Dedifferentiated amniotic fluid mesenchymal stem cell (primary cell): Measurements from ENCODE around the gene PCDHGB3.

Experiments used
- DNase-seq: peaks from one replicate; pipeline ENCODE4 v3.0.0-alpha.2; 2016; ENCODE audit errors: extremely low spot score

PCDHGB3 gene

DNA sequence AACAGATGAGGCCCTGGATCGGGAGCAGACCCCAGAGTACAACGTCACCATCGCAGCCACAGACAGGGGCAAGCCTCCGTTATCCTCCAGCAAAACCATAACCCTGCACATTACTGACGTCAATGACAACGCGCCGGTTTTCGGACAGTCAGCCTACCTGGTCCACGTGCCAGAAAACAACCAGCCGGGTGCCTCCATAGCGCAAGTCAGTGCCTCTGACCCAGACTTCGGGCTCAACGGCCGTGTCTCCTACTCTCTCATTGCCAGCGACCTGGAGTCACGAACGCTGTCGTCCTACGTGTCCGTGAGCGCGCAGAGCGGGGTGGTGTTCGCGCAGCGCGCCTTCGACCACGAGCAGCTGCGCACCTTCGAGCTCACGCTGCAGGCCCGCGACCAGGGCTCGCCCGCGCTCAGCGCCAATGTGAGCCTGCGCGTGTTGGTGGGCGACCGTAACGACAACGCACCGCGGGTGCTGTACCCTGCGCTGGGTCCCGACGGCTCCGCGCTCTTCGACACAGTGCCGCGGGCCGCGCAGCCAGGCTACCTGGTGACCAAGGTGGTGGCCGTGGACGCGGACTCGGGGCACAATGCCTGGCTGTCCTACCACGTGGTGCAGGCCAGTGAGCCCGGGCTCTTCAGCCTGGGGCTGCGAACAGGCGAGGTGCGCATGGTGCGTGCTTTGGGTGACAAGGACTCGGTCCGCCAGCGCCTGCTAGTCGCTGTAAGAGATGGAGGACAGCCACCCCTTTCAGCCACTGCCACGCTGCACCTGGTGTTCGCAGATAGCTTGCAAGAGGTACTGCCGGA, 49.2 kb downstream of the PCDHGB3 start:
- no peak for DNase-seq

DNA sequence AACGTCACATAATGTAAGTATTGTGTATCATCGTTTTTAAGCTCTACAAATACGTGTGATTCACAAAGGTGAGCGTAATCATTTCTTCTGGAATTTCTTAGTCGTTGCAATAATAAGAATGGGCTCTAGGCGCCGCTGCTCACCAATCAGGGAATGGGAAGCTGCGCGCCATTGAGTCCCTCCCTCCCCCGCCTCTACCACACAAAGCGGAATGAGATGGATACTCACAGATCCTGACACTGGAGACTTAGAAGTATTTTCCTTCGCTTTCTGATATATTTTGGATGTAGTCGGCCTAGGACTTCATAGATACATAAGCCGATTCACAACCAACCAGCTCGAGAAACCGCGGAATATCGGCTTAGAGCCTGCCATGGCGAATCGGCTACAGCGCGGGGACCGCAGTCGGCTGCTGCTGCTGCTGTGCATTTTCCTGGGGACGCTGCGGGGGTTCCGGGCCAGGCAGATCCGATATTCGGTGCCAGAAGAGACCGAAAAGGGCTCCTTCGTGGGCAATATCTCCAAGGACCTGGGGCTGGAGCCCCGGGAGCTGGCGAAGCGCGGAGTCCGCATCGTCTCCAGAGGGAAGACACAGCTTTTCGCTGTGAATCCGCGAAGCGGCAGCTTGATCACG, 50.9 kb downstream of the PCDHGB3 start, which contains the start of gene PCDHGA11:
TSS of gene PCDHGA11 (plus strand) at position 197 of the 634 bp plus-strand sequence. CDS start at position 374, 177 bp downstream.
- no peak for DNase-seq

GRCh38 chr5:141421489-141421855, 51.4 kb downstream of the PCDHGB3 start:
- DNase-seq: no peak
